BJ (cell line): ENCODE measurements around the gene KANK4. TPM values are rescaled to one million over a fixed set of nuclear protein-coding genes. Genes with fewer than 3 reads are reported as not detected.

Experiments used
- CTCF ChIA-PET: fragments of 350-600 bp; formaldehyde crosslinking; extraction: SDS; loops from one replicate; lab custom pipeline; 2021; ENCODE audit warnings: antibody characterized with exemption, inconsistent platforms; lab: Yijun Ruan, JAX
- POLR2A ChIA-PET: fragments of 300-600 bp; sonication (Branson Sonifier 250); formaldehyde crosslinking; extraction: SDS; loops from one replicate; lab custom pipeline; 2021; ENCODE audit warnings: antibody characterized with exemption; lab: Charles Lee
- DNase-seq: peaks from one replicate; pipeline ENCODE4 v3.0.0-alpha.2; 2011; ENCODE audit warnings: low read depth
- H3K27me3 ChIP-seq: 2 replicates; pipeline ENCODE4 v1.6.0; 2011; ENCODE audit warnings: low read length; ENCODE audit not compliant: control insufficient read depth, insufficient read depth
- H3K36me3 ChIP-seq: 2 replicates; pipeline ENCODE4 v1.5.1; 2011; ENCODE audit warnings: low read length; ENCODE audit not compliant: control insufficient read depth, insufficient read depth
- H3K4me3 ChIP-seq: 2 replicates; pipeline ENCODE4 v1.5.1; 2011; ENCODE audit warnings: low read depth, mild to moderate bottlenecking, control low read depth, low read length
- CTCF ChIP-seq: IDR thresholded peaks from 2 replicates; pipeline ENCODE4 v1.5.1; 2011; ENCODE audit warnings: low read depth, mild to moderate bottlenecking, control low read depth, inconsistent platforms, low read length, moderate library complexity; ENCODE audit not compliant: insufficient read depth
- polyA plus RNA-seq: library from polyadenylated mRNA; depleted of rRNA; stranded (reverse); fragments of >200 nt; gene quantifications from 2 replicates; pipeline ENCODE4 v1.2.3, GENCODE V29; 2011

KANK4 gene
- polyA plus RNA-seq, 1 experiment, result 0.06 TPM

DNA sequence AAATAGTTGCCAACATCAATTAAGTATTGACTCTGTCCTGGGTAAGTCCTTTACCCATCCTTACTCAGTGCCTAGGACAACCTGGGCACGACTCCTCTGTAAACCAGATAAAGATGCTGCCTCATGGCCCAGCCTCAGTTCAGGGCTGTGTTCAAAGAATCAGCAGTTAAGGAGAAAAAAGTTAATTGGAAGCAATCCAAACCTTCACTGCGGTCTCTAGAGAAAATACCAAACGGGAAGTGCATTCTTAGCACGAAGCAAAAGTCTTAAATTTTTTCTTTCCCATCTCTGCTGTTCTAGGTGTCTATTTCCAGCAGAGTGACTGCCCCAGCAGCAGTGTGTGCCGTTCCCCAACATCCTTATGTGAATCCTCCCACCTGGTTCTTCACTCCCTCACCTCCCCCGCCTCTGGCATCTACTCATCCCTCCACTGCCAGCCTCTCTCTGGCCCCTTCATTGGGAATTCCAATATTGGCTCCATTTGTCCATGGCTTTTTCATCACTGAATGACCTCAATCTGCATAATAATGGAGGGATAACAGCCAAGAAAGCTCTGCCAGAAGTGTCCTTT lies 23.2 kb downstream of the KANK4 start:
- DNase-seq, result peak; percentile 83
- ChIA-PET POLR2A (no interaction called here), CTCF (no interaction called here)
- TF ChIP-seq CTCF, result no peak
- Histone ChIP-seq H3K36me3 (no peaks in the 10 kb centered on the region), H3K27me3 (peaks cover 2% of the 10 kb centered on the region; the same call in 1 of the 2 replicates), H3K4me3 (no peak overlapping the region)

- ChIA-PET CTCF (interaction anchor here (1.0 to 1.7 kb wide), 2 partner anchors 28 to 119 kb away, joined by 3 to 5 read pairs; no protein-coding TSS in a partner anchor), POLR2A (no interaction called here)
- DNase-seq, result no peak
- TF ChIP-seq CTCF, result peak; percentile 27; the same call in 1 of the 2 replicates
- H3K36me3 ChIP-seq, result no peaks in the 10 kb centered on the region
- H3K27me3 ChIP-seq, result peaks cover 2% of the 10 kb centered on the region; the same call in 1 of the 2 replicates
- no peak overlapping the region for H3K4me3 ChIP-seq
Observed at GRCh38 chr1:62294261-62294660, 25.0 kb downstream of the KANK4 start.

DNA sequence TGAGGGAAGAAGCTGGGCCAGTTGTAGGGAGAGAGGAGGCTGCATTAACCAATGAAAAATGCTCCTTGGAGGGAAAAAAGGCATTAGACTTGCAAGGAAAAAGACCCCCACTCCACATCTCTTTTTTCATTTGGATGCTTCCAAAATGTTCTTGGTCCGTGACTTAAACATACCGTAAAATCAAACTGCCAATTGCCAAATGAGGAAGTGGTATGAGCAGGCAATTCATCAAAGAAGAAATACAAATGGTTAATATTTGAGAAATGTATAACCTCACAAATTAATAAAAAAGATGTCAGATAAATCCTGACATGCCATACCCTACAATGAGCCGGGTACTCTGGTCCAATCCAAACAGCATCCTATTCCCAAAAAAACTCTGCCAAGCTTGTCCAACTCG lies 30.6 kb downstream of the KANK4 start:
- H3K36me3 ChIP-seq, result no peaks in the 10 kb centered on the region
- peaks cover 15% of the 10 kb centered on the region for H3K27me3 ChIP-seq
- ChIA-PET CTCF (interaction anchor here (0.6 kb wide), 1 partner anchor 1074 kb away, joined by 3 read pairs; no protein-coding TSS in a partner anchor), POLR2A (interaction anchor here (0.6 kb wide), 1 partner anchor 40 kb away, joined by 4 read pairs; no protein-coding TSS in a partner anchor)
- DNase-seq, result no peak
- H3K4me3 ChIP-seq, result no peak overlapping the region
- TF ChIP-seq CTCF, result no peak

GRCh38 chr1:62288224-62288623 lies 31.0 kb downstream of the KANK4 start:
- Histone ChIP-seq H3K36me3 (no peaks in the 10 kb centered on the region), H3K4me3 (no peak overlapping the region), H3K27me3 (peaks cover 16% of the 10 kb centered on the region)
- ChIA-PET POLR2A (no interaction called here), CTCF (interaction anchor here (0.6 kb wide), 1 partner anchor 1074 kb away, joined by 3 read pairs; no protein-coding TSS in a partner anchor)
- TF ChIP-seq CTCF, result no peak
- DNase-seq, result no peak

- ChIA-PET POLR2A (no interaction called here), CTCF (no interaction called here)
- no peak for TF ChIP-seq CTCF
- no peak for DNase-seq
- Histone ChIP-seq H3K27me3 (peaks cover 14% of the 10 kb centered on the region), H3K4me3 (no peak overlapping the region), H3K36me3 (no peaks in the 10 kb centered on the region)
Observed at GRCh38 chr1:62286786-62287224, 32.4 kb downstream of the KANK4 start.
